ENCODE measurements around the gene DGKK. TPM values are rescaled to one million over a fixed set of nuclear protein-coding genes. Genes with fewer than 3 reads are reported as not detected.

DGKK gene
- total RNA-seq, 3 donors from 2014 or later, result not detected

DNA sequence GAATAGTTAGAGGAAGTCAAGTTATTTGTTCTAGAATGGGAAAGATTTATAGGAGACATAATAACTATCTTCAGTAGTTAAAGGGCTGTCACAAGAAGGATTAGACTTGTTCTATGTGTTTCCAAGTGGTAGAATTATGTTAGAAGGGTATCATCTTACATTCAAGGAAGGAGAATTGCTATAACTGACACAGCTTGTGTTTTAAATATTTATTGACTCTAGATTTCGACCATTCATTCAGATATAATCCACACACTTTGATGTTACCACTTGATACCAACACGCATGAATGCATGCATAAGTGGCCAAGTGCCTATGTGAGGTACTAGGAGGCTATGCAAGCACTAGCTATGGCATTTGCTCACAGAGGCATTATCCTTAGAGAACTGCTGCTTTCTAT, 143.4 kb downstream of the DGKK start:
- intact Hi-C loops (cut with DNase I; ENCODE audit: low total_unique reads), result no loop called here
- peaks cover 9 to 25% of the 10 kb centered on the region in 2 donors for H3K9me3 ChIP-seq
- H3K27ac ChIP-seq, result no peak overlapping the region
- no peaks in the 10 kb centered on the region for H3K36me3 ChIP-seq
- H3K4me1 ChIP-seq, result no peaks in the 10 kb centered on the region
- TF ChIP-seq POLR2AphosphoS5 (IDR thresholded peaks at IDR 0.05), result no peak
- H3K27me3 ChIP-seq, result peaks cover 0 to 26% of the 10 kb centered on the region in 2 donors
- DNase-seq (ENCODE audit: low spot score in 2 of 2), result no peak
- H3K4me3 ChIP-seq, result no peak overlapping the region
